Activated B cell treated with CpG ODN at 0.5 μM for 24 hours (primary cell): ENCODE measurements around the gene ARHGEF28. TPM values are rescaled to one million over a fixed set of nuclear protein-coding genes. Genes with fewer than 3 reads are reported as not detected.

Source experiments
- ATAC-seq: fragments of 200-7000 bp; cut with Tn5 transposase; one replicate; pipeline ENCODE4 v1.10.0; 2021; ENCODE audit warnings: low read depth, mild to moderate bottlenecking, moderate library complexity
- CTCF ChIA-PET: fragments of 350-600 bp; sonication (Branson Sonifier 250); formaldehyde crosslinking; loops from one replicate; lab custom pipeline; 2021; ENCODE audit warnings: antibody characterized with exemption; lab: Charles Lee
- POLR2A ChIA-PET: fragments of 350-600 bp; sonication (Branson Sonifier 250); formaldehyde crosslinking; loops from one replicate; lab custom pipeline; 2021; ENCODE audit warnings: antibody characterized with exemption; lab: Charles Lee
- DNase-seq: peaks from one replicate; pipeline ENCODE4 v3.0.0; 2022
- H3K27ac Mint-ChIP-seq: one replicate; pipeline ENCODE4 v1.8.0; 2020; ENCODE audit warnings: mixed read lengths
- H3K27me3 Mint-ChIP-seq: one replicate; pipeline ENCODE4 v1.8.0; 2021; ENCODE audit warnings: mixed read lengths
- H3K36me3 Mint-ChIP-seq: one replicate; pipeline ENCODE4 v1.8.0; 2021; ENCODE audit warnings: low read depth, mixed read lengths
- H3K4me1 Mint-ChIP-seq: one replicate; pipeline ENCODE4 v1.8.0; 2021; ENCODE audit warnings: mixed read lengths
- H3K4me3 Mint-ChIP-seq: one replicate; pipeline ENCODE4 v1.8.0; 2020; ENCODE audit warnings: mild to moderate bottlenecking, mixed read lengths
- H3K9me3 Mint-ChIP-seq: one replicate; pipeline ENCODE4 v1.8.0; 2020; ENCODE audit warnings: mixed read lengths
- intact Hi-C: fragments of 100-400 bp; cut with micrococcal nuclease; formaldehyde crosslinking; loops from one replicate; pipeline ENCODE4 v1.15.1; 2024
- total RNA-seq: library from RNA; stranded (reverse); gene quantifications from 2 replicates; pipeline ENCODE4 v1.2.3, GENCODE V29; 2022
- TF ChIP-seq, protein P1 (sequence below): fragments of 200-600 bp; IDR thresholded peaks from one replicate; pipeline ENCODE4 v1.8.0; 2022; ENCODE audit warnings: antibody characterized with exemption, mild to moderate bottlenecking

The ARHGEF28 gene
- total RNA-seq, 1 donor from 2014 or later, result not detected

DNA sequence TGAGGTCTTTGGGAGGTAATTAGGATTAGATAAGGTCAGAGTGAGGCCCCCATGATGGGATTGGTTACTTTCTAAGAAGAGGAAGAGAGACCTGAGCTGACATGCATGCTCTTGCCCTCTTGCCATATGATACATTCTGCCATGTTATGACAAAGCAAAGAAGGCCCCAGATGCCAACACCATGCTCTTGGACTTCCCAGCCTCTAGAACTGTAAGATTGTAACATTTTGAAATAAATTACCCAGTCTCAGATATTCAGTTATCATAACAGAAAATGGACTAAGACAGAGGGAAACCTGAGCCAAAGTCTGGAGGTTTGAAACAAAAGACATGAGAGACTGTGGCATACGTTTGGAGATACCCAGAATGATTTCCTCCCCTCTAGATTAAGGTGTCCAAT lies 318.6 kb downstream of the ARHGEF28 start:
- no peak for ATAC-seq
- no peaks in the 10 kb centered on the region for H3K4me1 Mint-ChIP-seq
- H3K9me3 Mint-ChIP-seq, result peaks cover 11% of the 10 kb centered on the region
- H3K27ac Mint-ChIP-seq, result no peak overlapping the region
- CTCF ChIA-PET, result no interaction called here
- peaks cover 19% of the 10 kb centered on the region for H3K27me3 Mint-ChIP-seq
- no peak overlapping the region for H3K4me3 Mint-ChIP-seq
- no peaks in the 10 kb centered on the region for H3K36me3 Mint-ChIP-seq
- POLR2A ChIA-PET, result no interaction called here
- DNase-seq, result no peak
- intact Hi-C loops, result loop anchor here (2.0 kb wide), 1 partner anchor 704 kb away; no protein-coding TSS in a partner anchor
- TF ChIP-seq, protein P1, sequence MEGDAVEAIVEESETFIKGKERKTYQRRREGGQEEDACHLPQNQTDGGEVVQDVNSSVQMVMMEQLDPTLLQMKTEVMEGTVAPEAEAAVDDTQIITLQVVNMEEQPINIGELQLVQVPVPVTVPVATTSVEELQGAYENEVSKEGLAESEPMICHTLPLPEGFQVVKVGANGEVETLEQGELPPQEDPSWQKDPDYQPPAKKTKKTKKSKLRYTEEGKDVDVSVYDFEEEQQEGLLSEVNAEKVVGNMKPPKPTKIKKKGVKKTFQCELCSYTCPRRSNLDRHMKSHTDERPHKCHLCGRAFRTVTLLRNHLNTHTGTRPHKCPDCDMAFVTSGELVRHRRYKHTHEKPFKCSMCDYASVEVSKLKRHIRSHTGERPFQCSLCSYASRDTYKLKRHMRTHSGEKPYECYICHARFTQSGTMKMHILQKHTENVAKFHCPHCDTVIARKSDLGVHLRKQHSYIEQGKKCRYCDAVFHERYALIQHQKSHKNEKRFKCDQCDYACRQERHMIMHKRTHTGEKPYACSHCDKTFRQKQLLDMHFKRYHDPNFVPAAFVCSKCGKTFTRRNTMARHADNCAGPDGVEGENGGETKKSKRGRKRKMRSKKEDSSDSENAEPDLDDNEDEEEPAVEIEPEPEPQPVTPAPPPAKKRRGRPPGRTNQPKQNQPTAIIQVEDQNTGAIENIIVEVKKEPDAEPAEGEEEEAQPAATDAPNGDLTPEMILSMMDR, result no peak

DNA sequence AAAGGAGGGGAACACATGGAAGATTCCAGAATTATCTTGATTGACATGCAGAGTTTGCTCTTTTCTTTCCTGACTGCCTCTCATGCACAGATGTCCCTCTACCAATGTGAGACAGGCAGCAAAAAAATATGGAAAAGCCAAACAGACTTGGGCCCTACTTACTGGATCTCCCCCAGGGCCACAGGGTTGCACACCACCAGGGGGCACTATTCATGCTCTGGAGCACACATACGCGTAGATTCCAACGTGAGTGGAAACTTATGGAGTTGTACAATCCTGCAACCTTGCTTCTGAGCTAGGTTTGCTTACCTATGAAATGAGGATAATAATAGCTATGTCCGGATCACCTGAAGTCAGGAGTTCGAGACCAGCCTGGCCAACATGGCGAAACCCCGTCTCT lies 319.5 kb downstream of the ARHGEF28 start:
- DNase-seq, result no peak
- intact Hi-C loops, result loop anchor here (2.0 kb wide), 1 partner anchor 703 kb away; no protein-coding TSS in a partner anchor

DNA sequence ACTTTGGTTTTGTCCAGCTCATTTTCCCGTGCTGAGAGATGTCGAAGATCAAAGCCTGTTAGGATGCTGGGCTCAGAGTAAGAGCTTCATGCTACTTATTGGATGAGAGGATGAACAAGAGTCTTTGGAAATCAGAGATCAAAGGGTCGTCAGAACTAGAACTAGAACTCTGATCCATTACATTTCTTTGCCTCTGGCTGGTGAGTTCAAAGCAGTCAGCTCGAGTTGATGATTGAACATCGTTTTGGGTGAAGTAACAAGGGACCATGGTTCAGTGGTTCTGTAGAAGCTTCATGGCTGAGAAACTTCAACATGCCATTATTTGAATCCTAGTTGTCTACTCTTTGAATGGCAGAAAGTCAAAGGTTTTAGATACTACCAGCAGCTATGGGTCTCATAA lies 320.3 kb downstream of the ARHGEF28 start:
- Mint-ChIP-seq H3K27me3 (peaks cover 15% of the 10 kb centered on the region), H3K4me3 (no peak overlapping the region), H3K9me3 (peaks cover 11% of the 10 kb centered on the region), H3K27ac (no peak overlapping the region), H3K4me1 (no peaks in the 10 kb centered on the region), H3K36me3 (no peaks in the 10 kb centered on the region)
- DNase-seq (no peak), ATAC-seq (no peak)
- intact Hi-C loops, result no loop called here
- ChIA-PET POLR2A (no interaction called here), CTCF (interaction anchor here (1.4 kb wide), 1 partner anchor 44 kb away, joined by 4 read pairs; no protein-coding TSS in a partner anchor)
- TF ChIP-seq, protein P1, result no peak

More for the DNA sequence above, 319.5 kb downstream of the ARHGEF28 start:
- Mint-ChIP-seq H3K9me3 (peaks cover 11% of the 10 kb centered on the region), H3K27me3 (peaks cover 19% of the 10 kb centered on the region), H3K4me1 (no peaks in the 10 kb centered on the region), H3K27ac (no peak overlapping the region), H3K4me3 (no peak overlapping the region), H3K36me3 (no peaks in the 10 kb centered on the region)
- ATAC-seq, result no peak
- TF ChIP-seq, protein P1, result no peak
- ChIA-PET POLR2A (no interaction called here), CTCF (no interaction called here)

DNA sequence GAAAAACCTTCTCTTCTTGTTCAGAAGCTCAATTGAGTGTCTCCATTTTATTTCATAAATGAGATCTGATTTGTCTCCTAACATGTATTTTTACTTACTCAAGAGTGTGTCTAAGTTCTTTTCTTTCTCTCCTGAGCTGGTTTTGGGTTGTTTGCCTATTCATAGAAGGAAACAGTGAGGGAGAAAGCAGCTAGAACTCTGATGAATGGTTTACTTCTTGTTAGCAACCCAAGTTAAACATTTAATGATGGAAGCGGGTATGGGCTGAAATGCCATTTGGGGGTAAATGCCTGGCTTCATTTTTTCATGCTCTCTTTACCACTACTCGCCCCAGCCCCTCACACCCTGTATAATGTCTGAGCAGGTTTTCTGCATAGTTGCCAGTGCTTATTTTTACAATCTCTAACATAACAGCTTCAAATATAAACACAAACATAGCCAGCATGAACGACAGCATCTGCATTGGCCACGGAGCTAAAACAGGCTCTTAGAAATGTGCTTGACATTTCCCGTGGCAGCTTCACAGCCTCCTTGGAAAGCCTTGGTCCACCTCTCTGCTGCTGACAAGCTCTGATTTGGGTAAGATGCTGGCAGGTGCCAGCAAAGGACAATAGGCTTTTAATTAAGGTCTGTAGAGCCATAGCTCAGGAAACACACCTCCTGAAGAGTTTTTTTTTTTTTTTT lies 321.1 kb downstream of the ARHGEF28 start:
- H3K9me3 Mint-ChIP-seq, result peaks cover 11% of the 10 kb centered on the region
- POLR2A ChIA-PET, result no interaction called here
- no peak overlapping the region for H3K27ac Mint-ChIP-seq
- no peaks in the 10 kb centered on the region for H3K36me3 Mint-ChIP-seq
- peaks cover 13% of the 10 kb centered on the region for H3K27me3 Mint-ChIP-seq
- DNase-seq, result no peak
- no peak for ATAC-seq
- CTCF ChIA-PET, result interaction anchor here (1.4 kb wide), 1 partner anchor 45 kb away, joined by 4 read pairs; no protein-coding TSS in a partner anchor
- no peak overlapping the region for H3K4me3 Mint-ChIP-seq
- H3K4me1 Mint-ChIP-seq, result no peaks in the 10 kb centered on the region
- intact Hi-C loops, result no loop called here
- TF ChIP-seq, protein P1, result no peak

DNA sequence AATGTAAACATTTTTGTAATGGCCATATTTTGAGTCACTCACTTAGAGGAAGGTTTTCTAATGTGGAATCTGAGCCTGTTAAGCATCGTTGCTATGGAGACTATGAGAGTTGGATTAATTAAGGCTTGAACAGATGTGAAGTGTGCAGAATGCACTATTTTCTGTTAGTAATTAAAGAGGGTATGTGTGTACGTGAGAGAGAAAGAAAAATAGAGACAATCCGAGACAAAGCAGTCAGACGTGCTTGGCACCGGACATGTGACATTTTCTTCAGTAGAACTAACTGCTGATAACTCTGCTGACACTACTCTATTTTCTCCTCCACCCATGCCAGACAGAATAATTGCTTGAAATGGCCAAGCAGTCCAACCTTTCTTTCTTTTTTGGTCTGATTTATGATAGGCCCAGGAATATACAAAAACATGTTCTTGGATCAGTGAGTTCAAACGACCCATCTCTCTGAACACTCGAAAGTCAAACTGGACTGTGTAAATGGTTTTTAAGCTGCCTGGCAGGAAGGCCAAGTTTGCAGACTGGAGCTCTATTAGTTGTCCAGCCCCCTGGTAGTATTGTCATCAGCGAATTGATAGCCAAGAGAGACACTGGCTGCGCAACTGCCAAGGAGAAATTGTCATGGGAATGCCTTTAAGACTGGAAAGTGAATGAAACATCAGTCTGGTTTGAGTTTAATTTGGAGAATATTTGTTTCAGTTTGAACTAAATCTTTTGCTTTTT lies 322.1 kb downstream of the ARHGEF28 start:
- Mint-ChIP-seq H3K4me1 (no peaks in the 10 kb centered on the region), H3K36me3 (no peaks in the 10 kb centered on the region), H3K27me3 (peaks cover 9% of the 10 kb centered on the region), H3K27ac (no peak overlapping the region), H3K9me3 (peaks cover 5% of the 10 kb centered on the region), H3K4me3 (no peak overlapping the region)
- TF ChIP-seq, protein P1, result no peak
- ATAC-seq (no peak), DNase-seq (no peak)
- intact Hi-C loops, result no loop called here
- CTCF ChIA-PET, result interaction anchor here (1.4 kb wide), 1 partner anchor 46 kb away, joined by 4 read pairs; no protein-coding TSS in a partner anchor
- POLR2A ChIA-PET, result no interaction called here
